HEK293T (cell line): ENCODE results near the gene KAT14.
"Not testable (repeated sequence)": the region's sequence is repeated elsewhere in the genome, so short reads cannot be mapped to it uniquely, and the experiment has no call there.

Experiments used
- CTCF ChIA-PET: fragments of 350-600 bp; formaldehyde crosslinking; extraction: SDS; loops from one replicate; lab custom pipeline; 2021; ENCODE audit warnings: antibody characterized with exemption, inconsistent platforms; lab: Yijun Ruan, JAX
- POLR2A ChIA-PET: fragments of 350-600 bp; formaldehyde crosslinking; extraction: SDS; loops from one replicate; lab custom pipeline; 2020; ENCODE audit warnings: antibody characterized with exemption, inconsistent platforms; lab: Yijun Ruan, JAX
- DNase-seq: peaks from one replicate; pipeline ENCODE4 v3.0.0; 2012; ENCODE audit warnings: mixed read lengths; ENCODE audit errors: extremely low spot score
- ARNT ChIP-seq: fragments of 450-650 bp; IDR thresholded peaks from 2 replicates; pipeline ENCODE4 v1.6.1; 2017; ENCODE audit warnings: mild to moderate bottlenecking
- BHLHE40 ChIP-seq: fragments of 450-650 bp; IDR thresholded peaks from 2 replicates; pipeline ENCODE4 v1.6.1; 2016; ENCODE audit warnings: mild to moderate bottlenecking, moderate library complexity, borderline replicate concordance
- CTBP1 ChIP-seq: fragments of 450-650 bp; IDR thresholded peaks from 2 replicates; pipeline ENCODE4 v1.6.1; 2016; ENCODE audit warnings: borderline replicate concordance
- ELF4 ChIP-seq: fragments of 450-650 bp; IDR thresholded peaks from 2 replicates; pipeline ENCODE4 v1.6.1; 2017; ENCODE audit warnings: antibody characterized with exemption
- FOXA1 ChIP-seq: fragments of 450-650 bp; IDR thresholded peaks from 2 replicates; pipeline ENCODE4 v1.6.1; 2016; ENCODE audit warnings: mild to moderate bottlenecking
- FOXK2 ChIP-seq: fragments of 450-650 bp; IDR thresholded peaks from 2 replicates; pipeline ENCODE4 v1.6.1; 2016; ENCODE audit warnings: mild to moderate bottlenecking
- FOXM1 ChIP-seq: fragments of 450-650 bp; IDR thresholded peaks from 2 replicates; pipeline ENCODE4 v1.6.1; 2017; ENCODE audit warnings: mild to moderate bottlenecking, borderline replicate concordance
- HDGF ChIP-seq: fragments of 450-650 bp; IDR thresholded peaks from 2 replicates; pipeline ENCODE4 v1.6.1; 2017; ENCODE audit warnings: antibody characterized with exemption, borderline replicate concordance
- L3MBTL2 ChIP-seq: fragments of 450-650 bp; conservative IDR thresholded peaks from 2 replicates; pipeline ENCODE4 v1.6.1; 2016; ENCODE audit warnings: mild to moderate bottlenecking
- LEF1 ChIP-seq: fragments of 450-650 bp; IDR thresholded peaks from 2 replicates; pipeline ENCODE4 v1.6.1; 2017; ENCODE audit warnings: mild to moderate bottlenecking, borderline replicate concordance
- NFRKB ChIP-seq: fragments of 450-650 bp; IDR thresholded peaks from 2 replicates; pipeline ENCODE4 v1.6.1; 2016; ENCODE audit warnings: mild to moderate bottlenecking, moderate library complexity
- SP1 ChIP-seq: fragments of 450-650 bp; IDR thresholded peaks from 2 replicates; pipeline ENCODE4 v1.6.1; 2017
- SUZ12 ChIP-seq: fragments of 450-650 bp; IDR thresholded peaks from 2 replicates; pipeline ENCODE4 v1.6.1; 2016; ENCODE audit warnings: mild to moderate bottlenecking
- TARDBP ChIP-seq: fragments of 450-650 bp; IDR thresholded peaks from 2 replicates; pipeline ENCODE4 v1.6.1; 2016
- ZNF384 ChIP-seq: fragments of 450-650 bp; IDR thresholded peaks from 2 replicates; pipeline ENCODE4 v1.6.1; 2016
- TF ChIP-seq, protein P1 (sequence below): fragments of 450-650 bp; IDR thresholded peaks from 2 replicates; pipeline ENCODE4 v1.6.1; 2016

The KAT14 gene

DNA sequence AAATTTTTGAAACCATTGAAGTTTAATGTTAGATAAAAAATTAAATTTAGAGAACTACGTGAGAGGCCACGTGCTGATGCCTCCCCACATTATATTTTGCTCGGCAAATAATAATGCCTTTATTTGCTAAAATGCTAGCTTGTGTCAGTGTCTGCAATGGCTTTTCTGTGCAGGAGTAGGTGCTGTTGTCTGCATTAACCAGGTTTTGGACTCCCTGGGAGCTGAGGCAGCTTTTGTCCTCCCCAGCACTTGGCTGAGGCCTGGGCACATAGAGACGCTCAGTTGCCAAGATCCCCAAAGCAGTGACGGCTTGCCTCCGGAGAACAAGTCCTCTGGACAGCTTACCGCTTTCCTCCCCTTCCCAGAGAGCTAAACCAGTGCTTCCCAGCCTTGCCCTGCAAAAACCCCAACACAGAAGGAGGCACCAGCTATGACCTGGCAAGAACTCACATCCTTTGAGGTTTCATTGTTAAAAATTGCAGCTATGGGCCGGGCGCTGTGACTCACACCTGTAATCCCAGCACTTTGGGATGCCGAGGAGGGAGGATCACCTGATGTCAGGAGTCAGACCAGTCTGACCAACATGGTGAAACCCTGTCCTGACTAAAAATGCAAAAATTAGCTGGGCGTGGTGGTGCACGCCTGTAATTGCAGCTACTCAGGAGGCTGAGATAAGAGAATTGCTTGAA is 59.9 kb downstream of the KAT14 start:
- POLR2A ChIA-PET, result no interaction called here
- DNase-seq, result no peak
- CTCF ChIA-PET, result interaction anchor here (1.0 kb wide), 1 partner anchor 13 kb away, joined by 3 read pairs; no protein-coding TSS in a partner anchor
- no peak for TF ChIP-seq NFRKB
- no peak for TF ChIP-seq HDGF
- TF ChIP-seq BHLHE40, result no peak
- TF ChIP-seq ELF4, result no peak
- TF ChIP-seq SP1, result no peak
- TF ChIP-seq SUZ12, result no peak

DNA sequence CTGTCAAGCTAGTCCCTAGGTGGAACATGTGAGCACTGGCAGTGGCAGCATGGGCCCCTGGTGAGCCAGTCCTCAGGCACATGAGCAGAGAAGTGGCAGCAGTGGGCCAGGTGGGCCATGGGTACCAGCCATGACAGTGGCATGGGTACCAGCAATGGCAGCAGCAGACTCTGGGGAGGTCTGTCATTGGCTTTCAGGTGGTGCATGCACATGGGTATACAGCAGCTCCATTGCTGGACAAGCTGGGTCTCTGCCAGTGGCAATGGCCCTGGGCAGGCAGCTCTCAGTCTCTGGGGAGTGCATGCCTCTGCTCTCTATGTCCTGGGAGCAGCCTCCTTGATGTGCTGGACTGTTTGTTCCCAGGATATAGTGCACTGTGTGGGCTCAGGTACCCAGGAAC is 65.3 kb downstream of the KAT14 start:
- TF ChIP-seq TARDBP (no peak), FOXA1 (no peak), LEF1 (no peak), BHLHE40 (no peak), CTBP1 (no peak), ELF4 (no peak), FOXM1 (no peak), ZNF384 (no peak), L3MBTL2 (no peak), SUZ12 (no peak), SP1 (no peak), FOXK2 (no peak), ARNT (no peak), NFRKB (no peak), HDGF (no peak)
- TF ChIP-seq, protein P1, sequence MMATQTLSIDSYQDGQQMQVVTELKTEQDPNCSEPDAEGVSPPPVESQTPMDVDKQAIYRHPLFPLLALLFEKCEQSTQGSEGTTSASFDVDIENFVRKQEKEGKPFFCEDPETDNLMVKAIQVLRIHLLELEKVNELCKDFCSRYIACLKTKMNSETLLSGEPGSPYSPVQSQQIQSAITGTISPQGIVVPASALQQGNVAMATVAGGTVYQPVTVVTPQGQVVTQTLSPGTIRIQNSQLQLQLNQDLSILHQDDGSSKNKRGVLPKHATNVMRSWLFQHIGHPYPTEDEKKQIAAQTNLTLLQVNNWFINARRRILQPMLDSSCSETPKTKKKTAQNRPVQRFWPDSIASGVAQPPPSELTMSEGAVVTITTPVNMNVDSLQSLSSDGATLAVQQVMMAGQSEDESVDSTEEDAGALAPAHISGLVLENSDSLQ, result no peak
- CTCF ChIA-PET, result no interaction called here

DNA sequence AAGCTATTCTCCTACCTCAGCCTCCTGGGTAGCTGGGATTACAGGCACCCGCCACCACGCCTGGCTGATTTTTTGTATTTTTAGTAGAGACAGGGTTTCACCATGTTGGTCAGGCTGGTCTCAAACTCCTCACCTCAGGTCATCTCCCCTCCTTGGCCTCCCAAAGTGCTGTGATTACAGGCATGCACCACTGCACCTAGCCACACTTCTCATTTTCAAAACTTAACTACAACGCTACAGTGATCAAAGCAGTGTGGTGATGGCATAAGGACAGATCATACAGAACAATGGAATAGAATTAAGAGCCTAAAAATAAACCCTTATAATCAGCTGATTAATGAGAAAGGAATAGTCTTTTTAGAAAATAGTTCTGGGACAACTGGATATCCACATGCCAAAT is 66.0 kb downstream of the KAT14 start:
- DNase-seq, CTCF ChIA-PET, POLR2A ChIA-PET: not testable (repeated sequence)

More for the DNA sequence above, 65.3 kb downstream of the KAT14 start:
- no peak for DNase-seq
- POLR2A ChIA-PET, result no interaction called here

DNA sequence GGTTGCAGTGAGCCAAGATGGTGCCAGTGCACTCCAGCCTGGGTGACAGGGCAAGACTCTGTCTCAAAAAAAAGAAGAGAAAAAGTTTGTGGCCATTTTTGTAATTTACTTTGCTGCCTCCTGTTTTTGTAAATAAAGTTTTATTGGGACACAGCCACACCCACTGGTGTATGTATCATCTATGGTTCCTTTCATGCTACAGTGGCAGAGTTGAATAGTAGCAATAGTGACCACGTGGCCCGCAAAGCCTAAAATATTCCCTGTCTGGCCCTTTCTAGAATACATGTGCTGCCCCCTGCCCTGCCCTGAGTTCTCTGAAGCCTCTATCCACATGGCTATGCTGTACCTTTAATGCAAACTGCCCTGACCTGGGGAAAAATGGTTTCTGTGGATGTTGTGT is 75.3 kb downstream of the KAT14 start:
- DNase-seq, result no peak
- no peak for TF ChIP-seq FOXM1
- TF ChIP-seq ZNF384, result no peak
- TF ChIP-seq TARDBP, result no peak
- TF ChIP-seq SP1, result no peak
- TF ChIP-seq ELF4, result no peak
- no peak for TF ChIP-seq NFRKB
- no peak for TF ChIP-seq HDGF
- TF ChIP-seq, protein P1, result no peak
- TF ChIP-seq SUZ12, result no peak
- TF ChIP-seq ARNT, result no peak
- no peak for TF ChIP-seq BHLHE40
- TF ChIP-seq LEF1, result no peak
- ChIA-PET POLR2A (no interaction called here), CTCF (no interaction called here)

DNA sequence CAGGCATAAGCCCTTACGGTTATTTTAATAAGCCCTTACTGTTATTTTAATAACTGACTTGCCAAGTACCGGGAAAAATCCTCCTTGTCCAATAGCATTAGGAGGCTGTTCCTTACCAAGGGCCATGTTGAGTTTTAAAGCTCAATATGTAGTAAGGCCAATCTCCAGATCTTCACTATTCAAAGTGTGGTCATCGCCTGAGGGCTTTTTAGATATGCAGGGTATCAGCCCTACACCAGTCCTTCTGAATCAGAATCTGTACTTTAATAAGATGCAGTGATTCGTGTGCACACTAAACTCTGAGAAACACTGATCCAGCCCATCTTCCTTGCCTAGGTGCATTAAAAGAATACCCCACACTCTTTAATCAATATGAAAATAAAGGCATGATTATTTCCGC is 77.9 kb downstream of the KAT14 start:
- ChIA-PET POLR2A (no interaction called here), CTCF (no interaction called here)
- TF ChIP-seq, protein P1, result no peak
- TF ChIP-seq BHLHE40, result no peak
- TF ChIP-seq ZNF384, result no peak
- no peak for TF ChIP-seq ELF4
- no peak for TF ChIP-seq NFRKB
- no peak for TF ChIP-seq LEF1
- no peak for TF ChIP-seq SUZ12
- TF ChIP-seq HDGF, result no peak
- no peak for TF ChIP-seq ARNT
- TF ChIP-seq L3MBTL2, result no peak
- no peak for TF ChIP-seq CTBP1
- no peak for TF ChIP-seq SP1
- TF ChIP-seq FOXM1, result no peak
- DNase-seq, result no peak

DNA sequence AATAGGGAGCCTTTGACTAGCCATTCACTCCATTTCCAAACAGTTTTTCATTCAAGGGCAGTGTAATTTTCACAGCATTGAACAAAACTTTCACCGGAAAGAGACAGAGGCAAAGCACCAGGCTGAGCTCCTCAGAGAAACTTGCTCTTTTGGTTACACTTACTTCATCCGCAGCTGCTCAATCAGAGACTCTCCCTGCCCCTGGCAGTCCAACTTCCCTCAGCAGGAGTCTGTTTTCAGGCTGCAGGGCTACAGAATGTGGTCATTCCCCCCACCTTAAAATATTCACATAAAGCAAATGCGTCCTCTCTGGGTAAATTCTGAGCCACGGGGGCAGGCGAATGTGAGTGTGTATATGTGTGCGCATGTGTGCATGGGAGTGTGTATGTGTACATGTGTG is 80.6 kb downstream of the KAT14 start:
- CTCF ChIA-PET, result no interaction called here
- no peak for DNase-seq
- TF ChIP-seq, protein P1, result no peak
- no peak for TF ChIP-seq HDGF
- no peak for TF ChIP-seq ZNF384
- TF ChIP-seq SUZ12, result no peak
- no peak for TF ChIP-seq L3MBTL2
- POLR2A ChIA-PET, result no interaction called here

DNA sequence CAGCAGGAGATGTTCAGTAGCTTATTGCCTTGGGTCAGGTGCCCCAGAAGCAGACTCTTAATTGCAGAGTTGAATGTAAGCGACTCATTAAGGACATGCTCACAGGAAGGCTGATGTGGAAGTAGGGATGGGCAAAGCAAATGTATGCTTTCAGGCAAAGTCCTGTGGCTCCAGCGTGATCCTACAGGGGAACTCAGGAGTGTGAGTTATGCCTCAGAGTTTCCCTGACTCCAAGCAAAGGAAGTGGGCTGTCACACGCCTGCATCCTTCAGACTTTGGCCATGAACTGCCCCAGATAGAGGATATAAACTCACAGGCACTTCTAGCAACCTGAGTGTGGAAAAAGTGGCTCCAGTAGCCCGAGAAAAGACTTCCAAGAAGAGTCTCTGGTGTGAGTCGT is 85.7 kb downstream of the KAT14 start:
- POLR2A ChIA-PET, result no interaction called here
- TF ChIP-seq ELF4 (no peak), CTBP1 (no peak), TARDBP (no peak), HDGF (no peak), FOXK2 (no peak), FOXA1 (no peak), L3MBTL2 (no peak), FOXM1 (no peak), ZNF384 (no peak), SUZ12 (no peak)
- TF ChIP-seq, protein P1, result no peak
- no peak for DNase-seq
- CTCF ChIA-PET, result no interaction called here
